Measurements from ENCODE around the gene CELSR1. TPM values are rescaled to one million over a fixed set of nuclear protein-coding genes. Genes with fewer than 3 reads are reported as not detected.

Gene CELSR1
- total RNA-seq, 2 donors from 2014 or later: 3.0 to 6.0 TPM

- no peak for DNase-seq
- ATAC-seq: no peak
- peaks cover 12% of the 10 kb centered on the region for H3K27me3 Mint-ChIP-seq
- H3K4me3 Mint-ChIP-seq: no peak overlapping the region
- no peaks in the 10 kb centered on the region for H3K9me3 ChIP-seq (ENCODE audit: control insufficient read depth, low read length, poor library complexity, severe bottlenecking)
- peaks cover 7% of the 10 kb centered on the region for H3K36me3 Mint-ChIP-seq (ENCODE audit: low read depth)
- H3K4me1 Mint-ChIP-seq: no peaks in the 10 kb centered on the region
- H3K27ac Mint-ChIP-seq: no peak overlapping the region
Measured at GRCh38 chr22:46445771-46446420, 91.5 kb downstream of the CELSR1 start.

GRCh38 chr22:46444390-46444854, 93.0 kb downstream of the CELSR1 start:
- no peaks in the 10 kb centered on the region for H3K4me1 Mint-ChIP-seq
- H3K27me3 Mint-ChIP-seq: peaks cover 8% of the 10 kb centered on the region
- H3K36me3 Mint-ChIP-seq (ENCODE audit: low read depth): peaks cover 7% of the 10 kb centered on the region
- no peak for ATAC-seq
- DNase-seq: no peak
- H3K9me3 ChIP-seq (ENCODE audit: control insufficient read depth, low read length, poor library complexity, severe bottlenecking): no peaks in the 10 kb centered on the region
- no peak overlapping the region for H3K27ac Mint-ChIP-seq
- no peak overlapping the region for H3K4me3 Mint-ChIP-seq

GRCh38 chr22:46443850-46444389, 93.5 kb downstream of the CELSR1 start:
- H3K9me3 ChIP-seq (ENCODE audit: control insufficient read depth, low read length, poor library complexity, severe bottlenecking): no peaks in the 10 kb centered on the region
- Mint-ChIP-seq H3K36me3 (ENCODE audit: low read depth) (peaks cover 2% of the 10 kb centered on the region), H3K4me1 (no peaks in the 10 kb centered on the region), H3K27ac (no peak overlapping the region), H3K27me3 (peaks cover 8% of the 10 kb centered on the region), H3K4me3 (no peak overlapping the region)
- no peak for DNase-seq
- no peak for ATAC-seq

GRCh38 chr22:46442217-46442853, 95.1 kb downstream of the CELSR1 start:
- no peak overlapping the region for H3K4me3 Mint-ChIP-seq
- no peak for ATAC-seq
- H3K27me3 Mint-ChIP-seq: peaks cover 8% of the 10 kb centered on the region
- H3K36me3 Mint-ChIP-seq (ENCODE audit: low read depth): no peaks in the 10 kb centered on the region
- H3K9me3 ChIP-seq (ENCODE audit: control insufficient read depth, low read length, poor library complexity, severe bottlenecking): no peaks in the 10 kb centered on the region
- no peaks in the 10 kb centered on the region for H3K4me1 Mint-ChIP-seq
- DNase-seq: no peak
- H3K27ac Mint-ChIP-seq: no peak overlapping the region

GRCh38 chr22:46439576-46440465, 97.6 kb downstream of the CELSR1 start:
- ATAC-seq: no peak
- Mint-ChIP-seq H3K27me3 (no peaks in the 10 kb centered on the region), H3K36me3 (ENCODE audit: low read depth) (no peaks in the 10 kb centered on the region), H3K4me3 (no peak overlapping the region), H3K27ac (no peak overlapping the region), H3K4me1 (no peaks in the 10 kb centered on the region)
- DNase-seq: no peak
- no peaks in the 10 kb centered on the region for H3K9me3 ChIP-seq (ENCODE audit: control insufficient read depth, low read length, poor library complexity, severe bottlenecking)

GRCh38 chr22:46439111-46439510, 98.3 kb downstream of the CELSR1 start:
- DNase-seq (no peak), ATAC-seq (no peak)
- Mint-ChIP-seq H3K27me3 (no peaks in the 10 kb centered on the region), H3K4me1 (no peaks in the 10 kb centered on the region), H3K36me3 (ENCODE audit: low read depth) (no peaks in the 10 kb centered on the region), H3K27ac (no peak overlapping the region), H3K4me3 (no peak overlapping the region)
- H3K9me3 ChIP-seq (ENCODE audit: control insufficient read depth, low read length, poor library complexity, severe bottlenecking): no peaks in the 10 kb centered on the region

- Mint-ChIP-seq H3K4me1 (no peaks in the 10 kb centered on the region), H3K27ac (no peak overlapping the region), H3K4me3 (no peak overlapping the region), H3K36me3 (ENCODE audit: low read depth) (no peaks in the 10 kb centered on the region), H3K27me3 (no peaks in the 10 kb centered on the region)
- ATAC-seq (no peak), DNase-seq (no peak)
- H3K9me3 ChIP-seq (ENCODE audit: control insufficient read depth, low read length, poor library complexity, severe bottlenecking): no peaks in the 10 kb centered on the region
Measured at GRCh38 chr22:46437671-46438440, 99.6 kb downstream of the CELSR1 start.

- ATAC-seq (no peak), DNase-seq (no peak)
- H3K27me3 Mint-ChIP-seq: no peaks in the 10 kb centered on the region
- H3K27ac Mint-ChIP-seq: no peak overlapping the region
- H3K4me3 Mint-ChIP-seq: no peak overlapping the region
- H3K4me1 Mint-ChIP-seq: no peaks in the 10 kb centered on the region
- H3K36me3 Mint-ChIP-seq (ENCODE audit: low read depth): no peaks in the 10 kb centered on the region
- no peaks in the 10 kb centered on the region for H3K9me3 ChIP-seq (ENCODE audit: control insufficient read depth, low read length, poor library complexity, severe bottlenecking)
Measured at GRCh38 chr22:46436595-46437175, 100.7 kb downstream of the CELSR1 start.

GRCh38 chr22:46433318-46433717, 104.1 kb downstream of the CELSR1 start:
- H3K4me3 Mint-ChIP-seq: peak overlapping the region; percentile 86
- H3K36me3 Mint-ChIP-seq (ENCODE audit: low read depth): no peaks in the 10 kb centered on the region
- peak overlapping the region; percentile 94 for H3K27ac Mint-ChIP-seq

GRCh38 chr22:46432164-46433068, 105.0 kb downstream of the CELSR1 start:
- ATAC-seq (peak; percentile 77), DNase-seq (no peak)
- no peaks in the 10 kb centered on the region for H3K36me3 Mint-ChIP-seq (ENCODE audit: low read depth)
- H3K4me1 Mint-ChIP-seq: no peaks in the 10 kb centered on the region
- no peaks in the 10 kb centered on the region for H3K27me3 Mint-ChIP-seq
- no peaks in the 10 kb centered on the region for H3K9me3 ChIP-seq (ENCODE audit: control insufficient read depth, low read length, poor library complexity, severe bottlenecking)
- peak overlapping the region; percentile 94 for H3K27ac Mint-ChIP-seq
- peak overlapping the region; percentile 86 for H3K4me3 Mint-ChIP-seq

More at GRCh38 chr22:46433318-46433717, 104.1 kb downstream of the CELSR1 start:
- ATAC-seq: peak; percentile 49
- H3K4me1 Mint-ChIP-seq: no peaks in the 10 kb centered on the region
- DNase-seq: no peak
- no peaks in the 10 kb centered on the region for H3K27me3 Mint-ChIP-seq
- no peaks in the 10 kb centered on the region for H3K9me3 ChIP-seq (ENCODE audit: control insufficient read depth, low read length, poor library complexity, severe bottlenecking)

- no peaks in the 10 kb centered on the region for H3K36me3 Mint-ChIP-seq (ENCODE audit: low read depth)
- DNase-seq: no peak
- ATAC-seq: no peak
- peaks cover 3% of the 10 kb centered on the region for H3K4me1 Mint-ChIP-seq
- H3K9me3 ChIP-seq (ENCODE audit: control insufficient read depth, low read length, poor library complexity, severe bottlenecking): no peaks in the 10 kb centered on the region
- no peaks in the 10 kb centered on the region for H3K27me3 Mint-ChIP-seq
- H3K4me3 Mint-ChIP-seq: peak overlapping the region; percentile 86
- H3K27ac Mint-ChIP-seq: peak overlapping the region; percentile 94
Measured at GRCh38 chr22:46430961-46431838, 106.2 kb downstream of the CELSR1 start.
